Ovary (tissue), 3 donors: ENCODE measurements around the gene ARL6IP5.

Source experiments
- POLR2A ChIP-seq: fragments of 450-650 bp; IDR thresholded peaks from one replicate; pipeline ENCODE4 v1.6.1; 2017; ENCODE audit warnings: antibody characterized with exemption, mild to moderate bottlenecking, moderate library complexity
- TF ChIP-seq, protein P1 (sequence below), 3 donors: fragments of 450-650 bp in 2 of 3; fragments of 200-600 bp in 1 of 3; IDR thresholded peaks; one replicate each; pipeline versions ENCODE4 v1.5.1 to v1.8.0; 2016 to 2022; ENCODE audit warnings: antibody characterized with exemption in 3 of 3, mild to moderate bottlenecking in 1 of 3
- donor health status: DM: no; HTN: no; CAD: no.

DNA sequence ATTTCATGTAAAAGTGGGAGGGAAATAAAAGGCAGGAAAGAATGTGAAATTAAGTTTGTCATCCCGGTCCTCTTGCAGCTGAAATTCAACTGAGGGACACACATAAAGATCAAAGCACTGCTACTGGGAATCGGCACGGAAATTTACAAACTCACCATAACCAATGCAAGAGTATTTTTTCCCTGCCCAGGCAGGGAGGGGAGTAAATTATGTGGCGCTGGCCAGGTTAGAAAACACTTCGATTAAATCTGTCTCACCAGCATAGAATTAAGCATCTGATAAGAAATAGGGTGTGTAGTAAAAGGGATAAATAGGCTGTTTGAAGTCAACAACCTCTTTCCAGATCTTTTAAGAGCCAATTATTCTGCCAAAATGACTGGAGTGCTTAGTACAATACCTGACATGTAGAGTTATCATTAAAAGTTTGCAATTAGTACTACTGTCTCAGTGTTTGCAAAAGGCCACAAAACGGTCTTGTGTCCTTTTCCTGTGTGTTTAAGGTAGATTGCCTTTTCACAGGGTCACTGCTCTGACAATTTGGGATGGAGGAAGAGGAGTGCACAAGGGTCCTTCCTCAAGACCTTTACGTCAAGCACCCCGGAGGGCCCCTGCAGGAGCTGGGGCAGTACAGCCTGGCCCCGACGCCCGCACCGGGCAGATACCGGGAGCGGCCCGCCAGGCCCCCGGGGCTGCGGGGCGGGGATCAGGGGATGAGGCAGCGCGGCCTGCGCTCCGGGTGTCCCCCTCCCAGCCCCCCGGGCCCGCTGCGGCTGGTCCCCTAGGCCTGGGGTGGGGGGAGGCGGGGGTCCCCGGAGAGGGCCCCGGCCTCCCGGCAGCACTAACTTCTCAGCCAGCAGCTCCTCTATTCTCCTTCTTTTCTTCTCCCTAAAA, 5.2 kb upstream of the ARL6IP5 start:
- TF ChIP-seq POLR2A, result no peak
- TF ChIP-seq, protein P1, sequence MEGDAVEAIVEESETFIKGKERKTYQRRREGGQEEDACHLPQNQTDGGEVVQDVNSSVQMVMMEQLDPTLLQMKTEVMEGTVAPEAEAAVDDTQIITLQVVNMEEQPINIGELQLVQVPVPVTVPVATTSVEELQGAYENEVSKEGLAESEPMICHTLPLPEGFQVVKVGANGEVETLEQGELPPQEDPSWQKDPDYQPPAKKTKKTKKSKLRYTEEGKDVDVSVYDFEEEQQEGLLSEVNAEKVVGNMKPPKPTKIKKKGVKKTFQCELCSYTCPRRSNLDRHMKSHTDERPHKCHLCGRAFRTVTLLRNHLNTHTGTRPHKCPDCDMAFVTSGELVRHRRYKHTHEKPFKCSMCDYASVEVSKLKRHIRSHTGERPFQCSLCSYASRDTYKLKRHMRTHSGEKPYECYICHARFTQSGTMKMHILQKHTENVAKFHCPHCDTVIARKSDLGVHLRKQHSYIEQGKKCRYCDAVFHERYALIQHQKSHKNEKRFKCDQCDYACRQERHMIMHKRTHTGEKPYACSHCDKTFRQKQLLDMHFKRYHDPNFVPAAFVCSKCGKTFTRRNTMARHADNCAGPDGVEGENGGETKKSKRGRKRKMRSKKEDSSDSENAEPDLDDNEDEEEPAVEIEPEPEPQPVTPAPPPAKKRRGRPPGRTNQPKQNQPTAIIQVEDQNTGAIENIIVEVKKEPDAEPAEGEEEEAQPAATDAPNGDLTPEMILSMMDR (IDR thresholded peaks at IDR 0.05), result no peak
